Measurements from ENCODE around the gene DPH3.

- no peak for TF ChIP-seq CTCF (IDR thresholded peaks at IDR 0.05)
- TF ChIP-seq POLR2AphosphoS5 (IDR thresholded peaks at IDR 0.05): no peak
- TF ChIP-seq POLR2A (IDR thresholded peaks at IDR 0.05): no peak
- no peak for TF ChIP-seq EP300 (IDR thresholded peaks at IDR 0.05)
These were observed 9.1 kb upstream of the DPH3 start for GRCh38 chr3:16273867-16274266.
